A673 (cell line): Measurements from ENCODE around the gene RBBP7. TPM values are rescaled to one million over a fixed set of nuclear protein-coding genes. Genes with fewer than 3 reads are reported as not detected.

Experiments
- BruUV-seq: library from RNA; stranded (reverse); fragments of 400-500 nt; replicated peaks from 2 replicates; lab custom pipeline; 2021; lab: Mats Ljungman, UMichigan
- CTCF ChIA-PET: fragments of 300-600 bp; sonication (Branson Sonifier 250); formaldehyde crosslinking; loops from one replicate; lab custom pipeline; 2022; ENCODE audit warnings: antibody characterized with exemption; lab: Charles Lee
- POLR2A ChIA-PET: fragments of 300-600 bp; sonication (Branson Sonifier 250); formaldehyde crosslinking; loops from one replicate; lab custom pipeline; 2022; ENCODE audit warnings: antibody characterized with exemption; ENCODE audit not compliant: low non-redundant PET; lab: Charles Lee
- DNase-seq: peaks from one replicate; pipeline ENCODE4 v3.0.0-alpha.2; 2015; ENCODE audit warnings: low spot score
- H3K27ac ChIP-seq: fragments of 200-600 bp; sonication (generic); 2 replicates; pipeline ENCODE4 v1.5.1; 2016; ENCODE audit warnings: mixed run types, low read depth, mild to moderate bottlenecking, mixed read lengths, antibody characterized with exemption, low read length; ENCODE audit not compliant: poor library complexity, severe bottlenecking
- H3K27me3 ChIP-seq: fragments of 200-600 bp; sonication (generic); replicated peaks from 2 replicates; pipeline ENCODE4 v1.6.1; 2017; ENCODE audit warnings: mixed run types, low read depth, mild to moderate bottlenecking, mixed read lengths, antibody characterized with exemption, low read length; ENCODE audit not compliant: insufficient read depth, poor library complexity
- H3K36me3 ChIP-seq: fragments of 200-600 bp; sonication (generic); 2 replicates; pipeline ENCODE4 v1.6.1; 2016; ENCODE audit warnings: mixed run types, mild to moderate bottlenecking, mixed read lengths, antibody characterized with exemption, low read length; ENCODE audit not compliant: insufficient read depth, poor library complexity, severe bottlenecking
- H3K4me1 ChIP-seq: fragments of 200-600 bp; sonication (generic); 2 replicates; pipeline ENCODE4 v1.6.1; 2017; ENCODE audit warnings: mixed run types, mild to moderate bottlenecking, mixed read lengths, antibody characterized with exemption, low read length; ENCODE audit not compliant: insufficient read depth, poor library complexity, severe bottlenecking
- H3K4me3 ChIP-seq: fragments of 200-600 bp; sonication (generic); 2 replicates; pipeline ENCODE4 v1.5.1; 2016; ENCODE audit warnings: low read depth, mixed run types, mild to moderate bottlenecking, mixed read lengths, low read length; ENCODE audit not compliant: poor library complexity, severe bottlenecking
- H3K9me3 ChIP-seq: fragments of 200-600 bp; sonication (generic); 2 replicates; pipeline ENCODE4 v1.6.1; 2016; ENCODE audit warnings: mixed run types, low read depth, mild to moderate bottlenecking, mixed read lengths, antibody characterized with exemption, low read length; ENCODE audit not compliant: poor library complexity, severe bottlenecking
- EZH2 ChIP-seq: fragments of 200-600 bp; sonication (generic); IDR thresholded peaks from 2 replicates; pipeline ENCODE4 v1.6.1; 2017; ENCODE audit warnings: borderline replicate concordance, low read depth, mild to moderate bottlenecking, mixed read lengths, antibody characterized with exemption, low read length; ENCODE audit not compliant: poor library complexity, severe bottlenecking
- intact Hi-C: fragments of 100-400 bp; cut with micrococcal nuclease; formaldehyde crosslinking; loops from one replicate; pipeline ENCODE4 v1.10.0; 2022; ENCODE audit not compliant: unreplicated experiment
- total RNA-seq: library from RNA; stranded (reverse); gene quantifications from 2 replicates; pipeline ENCODE4 v1.2.3, GENCODE V29; 2021
- TF ChIP-seq, protein P1 (sequence below): fragments of 300-800, 200-600 bp; sonication (generic); conservative IDR thresholded peaks from 2 replicates; pipeline ENCODE4 v1.5.1; 2017; ENCODE audit warnings: low read depth, mild to moderate bottlenecking, antibody characterized with exemption, low read length, moderate library complexity, mixed read lengths

Gene RBBP7
- total RNA-seq, 1 experiment from 2014 or later = 125 TPM

- H3K9me3 ChIP-seq = no peaks in the 10 kb centered on the region
- ChIA-PET POLR2A (no interaction called here), CTCF (no interaction called here)
- intact Hi-C loops = no loop called here
- no peak for DNase-seq
- no TSS peak for BruUV-seq
- H3K27ac ChIP-seq = no peak overlapping the region
- H3K4me1 ChIP-seq = no peaks in the 10 kb centered on the region
- H3K27me3 ChIP-seq = peaks cover 23% of the 10 kb centered on the region
- no peak for TF ChIP-seq EZH2
- TF ChIP-seq, protein P1, sequence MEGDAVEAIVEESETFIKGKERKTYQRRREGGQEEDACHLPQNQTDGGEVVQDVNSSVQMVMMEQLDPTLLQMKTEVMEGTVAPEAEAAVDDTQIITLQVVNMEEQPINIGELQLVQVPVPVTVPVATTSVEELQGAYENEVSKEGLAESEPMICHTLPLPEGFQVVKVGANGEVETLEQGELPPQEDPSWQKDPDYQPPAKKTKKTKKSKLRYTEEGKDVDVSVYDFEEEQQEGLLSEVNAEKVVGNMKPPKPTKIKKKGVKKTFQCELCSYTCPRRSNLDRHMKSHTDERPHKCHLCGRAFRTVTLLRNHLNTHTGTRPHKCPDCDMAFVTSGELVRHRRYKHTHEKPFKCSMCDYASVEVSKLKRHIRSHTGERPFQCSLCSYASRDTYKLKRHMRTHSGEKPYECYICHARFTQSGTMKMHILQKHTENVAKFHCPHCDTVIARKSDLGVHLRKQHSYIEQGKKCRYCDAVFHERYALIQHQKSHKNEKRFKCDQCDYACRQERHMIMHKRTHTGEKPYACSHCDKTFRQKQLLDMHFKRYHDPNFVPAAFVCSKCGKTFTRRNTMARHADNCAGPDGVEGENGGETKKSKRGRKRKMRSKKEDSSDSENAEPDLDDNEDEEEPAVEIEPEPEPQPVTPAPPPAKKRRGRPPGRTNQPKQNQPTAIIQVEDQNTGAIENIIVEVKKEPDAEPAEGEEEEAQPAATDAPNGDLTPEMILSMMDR = no peak
- no peak overlapping the region for H3K4me3 ChIP-seq
- no peaks in the 10 kb centered on the region for H3K36me3 ChIP-seq
Measured at GRCh38 chrX:16916561-16916960, 46.4 kb upstream of the RBBP7 start.

DNA sequence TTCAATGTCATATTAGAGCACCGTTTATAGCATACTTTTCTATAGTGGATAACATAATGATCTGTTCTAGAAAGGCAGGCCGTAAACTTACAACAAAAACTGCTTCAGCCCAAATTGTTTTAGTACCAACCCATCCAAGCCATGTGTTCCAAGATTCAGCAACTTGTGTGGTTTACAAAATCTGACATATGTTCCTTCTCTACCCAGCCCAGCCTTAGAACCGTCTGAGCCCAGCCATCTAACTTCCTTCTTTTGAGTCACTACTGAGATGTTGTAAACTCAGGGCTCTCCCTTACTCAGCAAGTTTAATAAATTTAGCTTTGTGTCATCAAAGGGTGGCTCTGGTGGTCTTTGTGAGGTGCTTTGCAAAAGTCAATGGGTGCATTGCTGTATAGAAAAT lies 43.9 kb upstream of the RBBP7 start:
- Histone ChIP-seq H3K27me3 (peaks cover 23% of the 10 kb centered on the region), H3K27ac (no peak overlapping the region), H3K4me1 (no peaks in the 10 kb centered on the region), H3K9me3 (no peaks in the 10 kb centered on the region), H3K4me3 (no peak overlapping the region), H3K36me3 (no peaks in the 10 kb centered on the region)
- no TSS peak for BruUV-seq
- POLR2A ChIA-PET = no interaction called here
- intact Hi-C loops = no loop called here
- TF ChIP-seq, protein P1 = no peak
- TF ChIP-seq EZH2 = no peak
- CTCF ChIA-PET = no interaction called here
- no peak for DNase-seq

DNA sequence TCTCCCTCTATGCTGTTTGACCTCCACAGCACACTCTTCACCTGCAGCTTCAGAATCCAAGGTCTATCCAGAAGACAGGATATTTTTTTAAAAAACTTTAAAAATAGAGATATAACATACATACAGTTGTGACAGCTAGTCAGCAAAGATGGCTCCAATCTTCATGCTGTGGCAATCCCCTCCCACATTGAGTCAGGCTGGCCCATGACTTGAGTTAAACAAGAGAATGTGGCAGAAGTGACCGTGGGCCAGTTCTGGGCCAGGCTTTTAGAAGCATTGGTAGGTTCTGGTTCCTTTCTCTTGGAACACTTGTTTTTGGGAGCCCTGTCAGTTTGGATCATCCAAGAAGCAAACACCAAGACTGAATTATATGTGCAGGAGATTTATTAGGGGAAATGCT lies 40.2 kb upstream of the RBBP7 start:
- Histone ChIP-seq H3K9me3 (no peaks in the 10 kb centered on the region), H3K4me3 (no peak overlapping the region), H3K36me3 (no peaks in the 10 kb centered on the region), H3K4me1 (no peaks in the 10 kb centered on the region), H3K27me3 (peaks cover 10% of the 10 kb centered on the region), H3K27ac (no peak overlapping the region)
- TF ChIP-seq, protein P1 = no peak
- TF ChIP-seq EZH2 = no peak
- BruUV-seq = no TSS peak
- intact Hi-C loops = no loop called here
- DNase-seq = no peak
- POLR2A ChIA-PET = no interaction called here
- CTCF ChIA-PET = no interaction called here
